Stimulated activated CD8-positive, alpha-beta memory T cell treated with anti-CD3 and anti-CD28 coated beads, Interleukin-4, amount 100 ng/mL, for 1 hour (primary cell): ENCODE measurements around the gene TMEM250.
"Not testable (repeated sequence)": the region's sequence is repeated elsewhere in the genome, so short reads cannot be mapped to it uniquely, and the experiment has no call there.

Source experiments
- DNase-seq, 2 donors: peaks; one replicate each; pipeline ENCODE4 v3.0.0-alpha.2; 2020; ENCODE audit warnings: low read depth in 2 of 2, low spot score in 1 of 2

The TMEM250 gene

GRCh38 chr9:136112541-136112940 is 6.1 kb downstream of the TMEM250 start:
- no peak for DNase-seq

GRCh38 chr9:136111910-136112309 is 6.8 kb downstream of the TMEM250 start:
- DNase-seq = no peak

DNA sequence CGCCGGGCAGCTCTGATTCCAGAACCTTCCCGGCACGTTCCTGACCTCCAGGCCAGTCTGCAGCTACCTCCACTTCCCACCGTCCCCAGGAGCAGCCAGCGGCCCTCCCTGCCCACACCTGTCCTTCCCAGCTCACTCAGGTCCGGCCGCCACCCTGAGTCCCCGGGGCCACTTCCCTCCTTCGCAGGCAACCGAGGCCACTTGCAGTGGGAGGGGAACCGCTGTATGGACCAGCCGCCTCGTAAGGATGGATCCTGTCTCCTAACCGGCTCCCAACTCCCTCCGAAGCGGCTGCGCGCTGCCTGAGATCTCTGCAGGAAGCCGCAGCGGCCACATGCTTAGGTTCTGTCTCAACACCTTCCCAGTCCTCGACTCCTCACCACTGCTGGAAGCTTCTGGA is 7.5 kb downstream of the TMEM250 start:
- DNase-seq = no peak

DNA sequence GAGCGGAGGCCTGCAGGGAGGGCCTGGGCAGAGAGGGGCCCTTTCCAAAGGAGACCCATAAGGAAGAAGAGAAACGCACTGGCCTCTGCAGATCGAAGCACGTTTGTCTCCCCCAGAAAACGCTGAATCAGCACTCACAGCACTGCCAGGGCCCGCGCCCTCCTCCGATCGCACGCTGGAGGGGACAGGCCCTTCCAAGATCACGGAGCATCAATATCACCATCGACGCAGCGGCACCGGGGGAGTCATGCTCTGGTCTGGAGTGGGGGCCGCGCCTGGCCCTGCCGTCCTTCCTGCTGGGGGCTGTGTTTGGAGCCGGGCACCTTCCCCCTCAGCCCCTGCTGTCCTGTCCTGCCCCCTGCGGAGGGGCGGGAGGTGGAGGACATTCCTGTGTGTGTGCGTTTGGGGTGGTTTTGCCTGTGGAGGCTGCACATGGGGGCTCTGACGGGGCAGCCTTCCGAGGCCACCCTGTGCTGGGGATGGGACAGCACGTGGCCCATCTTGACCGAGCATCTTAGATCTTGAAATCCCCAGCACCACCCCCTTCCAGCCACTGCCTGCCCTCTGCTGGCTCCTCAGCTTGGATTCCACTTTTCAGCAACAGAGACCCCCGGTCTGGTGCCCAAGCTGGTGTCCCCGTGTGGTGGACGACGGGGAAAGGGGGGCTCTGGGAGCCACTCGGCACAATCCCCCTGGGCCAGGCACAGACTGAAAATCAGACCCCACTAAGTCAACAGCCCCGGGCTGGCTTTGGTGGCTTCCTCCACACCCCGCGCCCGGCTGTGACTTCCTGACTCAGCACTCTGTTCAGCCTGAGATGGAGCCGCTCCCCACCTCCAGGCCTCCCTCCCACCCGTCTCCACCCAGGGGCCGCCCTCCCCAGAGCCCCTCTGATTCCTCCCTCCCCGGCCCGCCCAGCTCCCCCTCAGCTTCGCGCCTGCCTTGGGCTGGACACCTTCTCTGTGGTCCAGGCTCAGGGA is 8.3 kb downstream of the TMEM250 start:
- no peak for DNase-seq

- DNase-seq = peak; percentile 66 to 85
Measured at GRCh38 chr9:136109351-136110081, 9.2 kb downstream of the TMEM250 start.

DNA sequence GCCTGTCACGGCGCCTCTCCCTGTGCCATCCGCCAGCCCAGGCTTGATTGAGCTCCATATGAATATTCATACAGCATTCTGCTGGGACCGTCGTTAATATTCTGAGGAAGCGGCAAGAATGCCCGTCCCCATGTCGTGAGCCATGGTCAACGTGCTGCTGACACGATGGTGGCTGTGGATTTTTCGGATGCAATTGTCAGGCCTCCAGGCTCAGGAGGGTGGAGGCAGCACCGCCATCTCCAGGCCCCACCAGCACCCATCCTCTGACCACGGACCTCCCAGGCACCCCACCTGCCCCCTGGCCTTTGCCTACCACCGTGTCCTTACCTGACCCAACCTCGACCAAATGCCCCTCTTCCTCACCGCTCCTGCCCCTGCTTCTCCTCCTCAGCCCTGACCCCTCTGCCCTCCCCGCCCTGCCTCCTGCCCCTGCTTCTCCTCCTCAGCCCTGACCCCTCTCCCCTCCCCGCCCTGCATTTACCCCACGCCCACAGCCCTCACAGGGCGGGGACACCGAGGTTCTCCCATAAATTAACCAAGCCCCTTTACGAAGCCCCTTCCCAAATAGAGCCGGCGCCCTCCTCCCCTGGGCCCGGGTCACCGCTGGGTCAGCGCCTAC is 9.9 kb downstream of the TMEM250 start:
- no peak for DNase-seq

- no peak for DNase-seq
Measured at GRCh38 chr9:136107953-136108647, 10.6 kb downstream of the TMEM250 start.

GRCh38 chr9:136107155-136107952 is 11.3 kb downstream of the TMEM250 start:
- DNase-seq = no peak

GRCh38 chr9:136105398-136106135 is 13.1 kb downstream of the TMEM250 start:
- no peak for DNase-seq

DNA sequence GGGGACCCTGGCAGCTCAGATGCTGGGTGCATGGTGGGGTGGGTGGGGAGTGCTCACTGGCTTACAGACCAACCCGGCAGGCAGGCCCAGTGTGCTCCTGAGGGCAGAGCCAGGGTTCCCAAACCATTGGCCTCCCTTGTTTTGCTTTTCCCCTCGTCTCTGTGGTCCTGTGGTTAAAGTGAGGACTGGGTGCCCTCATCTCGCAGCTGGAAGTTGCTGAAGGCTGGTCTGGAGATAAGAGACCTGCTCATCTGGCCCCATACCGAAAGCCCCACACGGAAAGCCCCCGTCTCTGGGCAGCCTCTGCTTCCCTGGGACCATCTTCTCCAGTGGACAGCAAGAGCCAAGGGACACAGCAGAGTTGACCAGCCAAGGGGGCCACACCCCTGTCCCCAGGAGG is 13.8 kb downstream of the TMEM250 start:
- no peak for DNase-seq

- DNase-seq = no peak
Measured at GRCh38 chr9:136104488-136104800, 14.2 kb downstream of the TMEM250 start.

DNA sequence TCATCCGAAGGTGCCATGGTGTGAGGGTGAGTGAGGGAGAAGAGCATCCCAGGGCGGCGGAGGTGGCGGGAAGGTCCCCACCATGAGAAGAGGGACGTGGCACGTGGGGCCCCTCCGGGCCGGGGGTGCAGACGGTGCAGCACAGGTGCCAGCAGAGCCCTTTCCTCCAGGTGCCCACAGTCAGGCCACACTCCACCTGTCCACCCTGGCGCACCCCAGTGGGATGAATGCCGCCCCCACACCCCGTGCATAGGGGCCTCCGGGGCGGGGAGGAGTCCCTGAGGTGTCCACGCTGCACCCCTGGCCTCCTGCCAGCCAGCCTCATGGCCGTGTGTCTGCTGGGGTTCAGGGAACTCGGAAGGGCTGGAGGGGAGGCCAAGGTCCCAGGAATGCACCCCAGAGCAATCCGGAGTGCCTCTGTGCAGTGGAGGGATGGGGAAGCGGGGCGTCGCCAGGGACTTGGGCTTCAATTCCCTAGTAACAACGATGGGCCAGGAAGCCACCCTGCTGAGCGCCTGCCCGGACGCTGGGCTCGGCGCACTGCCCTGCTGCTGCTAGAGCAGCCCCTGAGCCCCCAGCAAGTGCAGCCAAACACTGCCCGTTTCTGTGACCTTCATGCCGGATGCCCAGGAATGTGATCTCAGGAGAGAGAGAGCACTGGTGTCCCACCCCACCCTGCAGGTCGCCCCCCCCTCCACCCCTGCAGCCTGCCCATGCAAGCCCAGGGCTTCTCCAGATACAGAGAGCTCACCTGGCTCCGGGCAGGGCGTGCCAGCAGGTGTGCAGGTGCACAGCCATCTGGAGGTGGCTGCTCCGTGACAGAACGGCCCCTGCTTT is 14.8 kb downstream of the TMEM250 start:
- DNase-seq = no peak

GRCh38 chr9:136101615-136102074 is 17.0 kb downstream of the TMEM250 start:
- DNase-seq = not testable (repeated sequence)

DNA sequence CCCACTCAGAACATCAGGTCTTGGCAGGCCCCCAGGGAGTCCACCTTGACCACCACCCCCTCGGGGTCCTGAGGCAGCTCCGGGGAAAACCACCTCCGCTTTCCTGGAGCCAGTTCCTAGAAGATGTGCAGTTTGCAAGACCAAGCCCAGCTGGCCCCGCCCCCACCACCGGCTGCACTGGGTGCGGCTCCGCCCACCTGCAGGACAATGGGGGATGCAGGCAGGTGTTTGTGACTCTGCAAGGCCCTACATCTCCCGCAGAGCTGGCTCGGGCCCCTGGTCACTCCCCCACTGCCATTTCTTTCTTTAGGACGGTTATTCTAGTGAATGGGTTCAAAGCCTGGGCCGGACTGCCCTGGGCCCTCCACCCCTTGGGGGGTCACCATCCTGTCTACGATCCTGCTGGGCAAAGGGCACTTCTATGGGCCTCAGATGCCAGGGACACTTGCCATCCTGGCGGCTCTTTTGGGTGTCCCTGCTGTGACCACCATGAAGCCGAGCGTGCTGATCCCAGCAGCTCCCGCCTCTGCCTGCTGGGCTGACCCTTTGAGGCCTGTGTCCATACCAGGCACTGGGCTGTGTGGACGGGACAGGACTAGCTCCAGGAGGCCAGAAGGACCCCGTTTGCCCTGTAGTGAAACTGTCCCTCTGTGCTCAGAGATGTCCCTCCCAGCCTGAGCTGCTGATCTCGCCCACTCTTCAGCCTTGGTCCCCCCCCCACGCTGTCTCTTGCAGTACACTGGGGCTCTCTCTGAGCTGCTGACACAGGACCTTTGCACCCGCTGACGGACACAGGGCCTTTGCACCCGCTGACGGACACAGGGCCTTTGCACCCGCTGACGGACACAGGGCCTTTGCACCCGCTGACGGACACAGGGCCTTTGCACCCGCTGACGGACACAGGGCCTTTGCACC is 17.7 kb downstream of the TMEM250 start:
- no peak for DNase-seq

DNA sequence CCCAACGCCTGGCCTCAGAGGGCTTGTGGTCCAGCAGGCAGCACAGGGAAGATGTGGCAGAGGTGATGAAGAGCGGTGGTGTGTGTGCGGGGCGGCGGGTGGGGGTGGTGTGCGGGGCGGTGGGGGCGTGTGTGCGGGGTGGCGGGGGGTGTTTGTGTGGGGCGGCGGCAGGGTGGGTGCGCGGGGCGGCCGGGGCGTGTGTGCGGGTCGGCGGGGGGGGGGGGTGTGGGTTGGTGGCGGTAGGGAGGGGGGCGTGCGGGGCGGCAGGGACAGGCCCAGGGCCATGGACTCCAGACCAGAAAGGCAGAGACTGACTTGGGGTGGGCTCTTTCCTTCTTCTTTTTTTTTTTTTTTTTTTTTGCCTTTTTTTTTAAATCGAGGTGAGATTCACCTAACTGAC is 19.1 kb downstream of the TMEM250 start:
- DNase-seq = no peak

DNA sequence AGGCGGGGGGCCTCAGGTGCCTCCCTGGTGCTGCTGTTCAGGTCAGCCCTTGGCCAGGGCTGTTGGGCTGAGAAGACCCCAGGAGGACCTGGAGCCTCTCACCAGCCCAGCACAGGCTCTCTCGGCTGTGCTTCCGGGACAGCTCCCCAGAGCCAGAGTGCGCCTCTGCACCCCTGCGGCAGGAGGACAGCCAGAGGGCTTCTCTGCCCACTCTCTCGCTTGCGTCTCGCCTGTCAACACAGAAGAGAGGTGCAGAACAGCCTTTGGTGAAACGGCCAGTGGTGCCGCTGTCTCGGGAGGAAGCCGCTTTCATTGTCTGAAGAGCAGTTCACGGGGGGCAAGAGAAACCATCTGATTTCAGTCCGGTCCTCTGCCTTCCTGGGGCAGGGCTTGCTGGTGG is 19.8 kb downstream of the TMEM250 start:
- no peak for DNase-seq

DNA sequence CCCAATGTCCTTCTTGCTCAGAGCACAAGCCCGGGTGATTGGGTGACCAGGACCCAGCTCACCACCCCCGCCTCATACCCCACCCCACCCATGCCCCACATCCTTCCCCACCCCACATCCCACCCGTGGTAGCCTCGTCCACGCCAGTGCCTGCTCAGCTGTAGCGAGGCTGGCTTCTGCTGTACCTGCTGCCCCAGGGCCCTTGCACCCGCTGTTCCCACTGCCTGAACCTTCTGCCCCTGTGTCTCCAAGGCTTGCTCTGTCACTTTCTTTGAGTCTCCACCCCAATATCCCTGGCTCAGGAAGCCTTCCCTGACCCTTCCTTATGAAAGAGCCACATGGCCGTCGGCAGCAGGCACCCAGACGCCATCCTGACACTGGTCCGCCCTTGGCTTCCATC is 20.5 kb downstream of the TMEM250 start:
- no peak for DNase-seq

DNA sequence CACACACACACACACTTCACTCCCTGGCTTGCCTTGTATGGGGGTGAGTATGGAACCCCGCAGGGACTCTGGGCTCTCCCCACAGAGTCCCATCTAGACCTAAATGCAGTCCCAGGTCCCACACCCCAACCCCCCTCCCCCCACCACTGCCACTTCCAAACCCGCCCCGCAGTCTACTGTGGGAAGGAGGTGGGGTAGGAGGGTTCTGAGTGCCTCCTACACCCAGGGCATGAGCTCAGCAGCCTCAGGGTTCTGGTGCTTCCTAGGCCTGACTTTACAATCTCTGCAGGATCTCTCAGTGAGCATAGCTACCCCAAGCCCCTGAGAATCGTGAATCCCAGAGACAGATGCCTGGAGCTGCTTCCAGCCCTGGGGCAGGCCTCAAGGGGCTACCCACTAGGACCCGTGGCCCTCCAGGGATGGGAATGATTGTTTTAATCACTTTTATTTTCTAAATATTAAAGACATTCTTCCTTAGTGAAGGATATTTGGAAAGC is 22.1 kb downstream of the TMEM250 start:
- DNase-seq = no peak
